Neuron (in vitro differentiated cells): ENCODE measurements around the gene ST8SIA4.
"Not testable (repeated sequence)": the region's sequence is repeated elsewhere in the genome, so short reads cannot be mapped to it uniquely, and the experiment has no call there.

Source experiments
- H2AFZ ChIP-seq: one replicate; pipeline ENCODE4 v1.6.1; 2013; ENCODE audit warnings: low read depth, mild to moderate bottlenecking, inconsistent platforms, low read length, moderate library complexity
- H3K27me3 ChIP-seq: one replicate; pipeline ENCODE4 v1.6.1; 2013; ENCODE audit warnings: low read length; ENCODE audit not compliant: insufficient read depth
- H3K36me3 ChIP-seq: one replicate; pipeline ENCODE4 v1.6.1; 2013; ENCODE audit warnings: low read length; ENCODE audit not compliant: insufficient read depth
- H3K4me1 ChIP-seq: one replicate; pipeline ENCODE4 v1.6.1; 2013; ENCODE audit warnings: low read length; ENCODE audit not compliant: insufficient read depth
- H3K4me3 ChIP-seq: 2 replicates; pipeline ENCODE4 v1.5.1; 2013; ENCODE audit warnings: mild to moderate bottlenecking, low read length, moderate library complexity
- H3K9me3 ChIP-seq: one replicate; pipeline ENCODE4 v1.6.1; 2013; ENCODE audit warnings: low read length

ST8SIA4 gene

GRCh38 chr5:100800562-100800961, 102.5 kb downstream of the ST8SIA4 start:
- Histone ChIP-seq H3K36me3 (no peaks in the 10 kb centered on the region), H3K4me1 (no peaks in the 10 kb centered on the region), H3K9me3 (peaks cover 5% of the 10 kb centered on the region)

GRCh38 chr5:100799166-100799565, 103.9 kb downstream of the ST8SIA4 start:
- peaks cover 5% of the 10 kb centered on the region for H3K9me3 ChIP-seq
- no peaks in the 10 kb centered on the region for H3K36me3 ChIP-seq

More at GRCh38 chr5:100800562-100800961, 102.5 kb downstream of the ST8SIA4 start:
- no peaks in the 10 kb centered on the region for H3K27me3 ChIP-seq
- H3K4me3 ChIP-seq = no peak overlapping the region
- no peak overlapping the region for H2AFZ ChIP-seq

GRCh38 chr5:100797861-100798260, 105.2 kb downstream of the ST8SIA4 start:
- Histone ChIP-seq H3K9me3 (peaks cover 5% of the 10 kb centered on the region), H3K4me1 (no peaks in the 10 kb centered on the region)

More at GRCh38 chr5:100799166-100799565, 103.9 kb downstream of the ST8SIA4 start:
- no peak overlapping the region for H3K4me3 ChIP-seq
- no peaks in the 10 kb centered on the region for H3K27me3 ChIP-seq
- no peaks in the 10 kb centered on the region for H3K4me1 ChIP-seq
- no peak overlapping the region for H2AFZ ChIP-seq

GRCh38 chr5:100796851-100797250, 106.2 kb downstream of the ST8SIA4 start:
- H3K36me3 ChIP-seq = no peaks in the 10 kb centered on the region
- no peaks in the 10 kb centered on the region for H3K27me3 ChIP-seq
- H2AFZ ChIP-seq = no peak overlapping the region
- H3K9me3 ChIP-seq = peaks cover under 1% of the 10 kb centered on the region
- H3K4me3 ChIP-seq = no peak overlapping the region
- H3K4me1 ChIP-seq = no peaks in the 10 kb centered on the region

More at GRCh38 chr5:100797861-100798260, 105.2 kb downstream of the ST8SIA4 start:
- Histone ChIP-seq H3K4me3 (no peak overlapping the region), H3K36me3 (no peaks in the 10 kb centered on the region), H2AFZ (no peak overlapping the region), H3K27me3 (no peaks in the 10 kb centered on the region)

DNA sequence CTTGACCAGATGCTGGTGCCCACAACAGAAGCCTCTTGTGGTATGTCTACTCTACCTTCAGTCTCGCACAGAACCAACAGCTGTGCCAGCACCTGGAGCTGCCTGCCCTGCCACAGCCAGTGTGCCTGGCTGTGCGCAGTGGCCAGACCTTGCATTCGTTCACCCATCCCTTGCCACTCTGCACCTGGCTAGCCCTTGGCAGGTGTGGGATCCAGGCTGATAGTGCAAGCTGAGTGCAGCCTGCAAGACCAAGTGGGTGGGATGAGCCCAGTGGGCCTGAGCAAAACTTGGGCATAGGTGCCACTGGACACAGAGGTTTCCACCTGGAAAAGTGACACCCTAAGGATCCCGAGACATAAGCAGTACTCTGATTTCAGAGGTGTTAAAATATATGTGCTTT, 108.2 kb downstream of the ST8SIA4 start:
- Histone ChIP-seq H2AFZ (no peak overlapping the region), H3K9me3 (no peaks in the 10 kb centered on the region), H3K27me3 (no peaks in the 10 kb centered on the region), H3K36me3 (no peaks in the 10 kb centered on the region), H3K4me1 (peaks cover 18% of the 10 kb centered on the region), H3K4me3 (no peak overlapping the region)

DNA sequence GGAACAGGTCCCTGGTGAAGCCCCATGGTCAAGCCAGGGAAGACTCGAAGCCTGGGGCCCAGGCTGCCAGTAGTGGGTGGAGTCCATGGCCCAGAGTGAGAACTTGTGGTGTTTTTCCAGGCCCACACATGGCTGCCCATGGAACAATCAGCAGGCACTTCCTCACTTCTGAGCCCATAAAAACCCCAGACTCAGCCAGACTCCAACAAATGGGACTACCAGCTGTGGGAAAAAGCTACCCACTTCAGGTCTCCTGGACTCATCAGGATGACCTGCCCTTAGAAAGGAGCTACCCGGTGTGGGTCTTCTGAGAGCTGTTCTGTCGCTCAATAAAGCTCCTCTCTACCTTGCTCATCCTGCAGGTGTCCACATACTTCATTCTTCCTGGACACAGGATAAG, 108.9 kb downstream of the ST8SIA4 start:
- Histone ChIP-seq H3K27me3 (no peaks in the 10 kb centered on the region), H3K9me3 (no peaks in the 10 kb centered on the region), H2AFZ (no peak overlapping the region), H3K4me1 (peaks cover 20% of the 10 kb centered on the region), H3K4me3 (no peak overlapping the region), H3K36me3 (no peaks in the 10 kb centered on the region)

- Histone ChIP-seq H3K27me3 (no peaks in the 10 kb centered on the region), H2AFZ (no peak overlapping the region), H3K9me3 (no peaks in the 10 kb centered on the region), H3K36me3 (no peaks in the 10 kb centered on the region), H3K4me3 (no peak overlapping the region), H3K4me1 (peaks cover 20% of the 10 kb centered on the region)
Observed at GRCh38 chr5:100792781-100793180, 110.3 kb downstream of the ST8SIA4 start.

DNA sequence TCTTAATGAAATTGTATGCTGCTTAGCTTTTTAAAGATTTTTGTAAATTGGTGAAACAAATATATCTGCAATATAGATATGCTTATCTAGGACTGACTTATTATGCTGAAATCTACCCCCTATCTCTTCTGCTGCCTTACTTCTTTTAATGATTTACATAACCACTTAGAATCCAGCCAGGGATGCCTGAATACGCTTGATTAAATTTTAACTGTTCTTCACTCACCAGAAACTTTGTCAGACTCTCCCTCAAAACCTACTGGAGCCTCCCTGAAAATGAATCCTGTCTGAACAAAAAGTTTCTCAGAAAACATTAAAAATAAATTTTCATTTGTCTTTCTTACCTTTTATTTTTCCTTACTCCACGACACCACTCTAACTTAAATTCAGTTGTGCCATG, 111.7 kb downstream of the ST8SIA4 start:
- H3K27me3 ChIP-seq = no peaks in the 10 kb centered on the region
- no peaks in the 10 kb centered on the region for H3K36me3 ChIP-seq
- H2AFZ ChIP-seq = no peak overlapping the region
- H3K4me3 ChIP-seq = no peak overlapping the region
- H3K9me3 ChIP-seq = no peaks in the 10 kb centered on the region
- H3K4me1 ChIP-seq = peaks cover 20% of the 10 kb centered on the region

GRCh38 chr5:100790951-100791350, 112.1 kb downstream of the ST8SIA4 start:
- no peaks in the 10 kb centered on the region for H3K36me3 ChIP-seq
- no peak overlapping the region for H2AFZ ChIP-seq
- H3K4me3 ChIP-seq = no peak overlapping the region
- no peaks in the 10 kb centered on the region for H3K9me3 ChIP-seq
- H3K27me3 ChIP-seq = no peaks in the 10 kb centered on the region
- H3K4me1 ChIP-seq = peaks cover 20% of the 10 kb centered on the region

- peak overlapping the region; percentile 30 for H3K4me3 ChIP-seq
- no peaks in the 10 kb centered on the region for H3K27me3 ChIP-seq
- H3K9me3 ChIP-seq = no peaks in the 10 kb centered on the region
- no peaks in the 10 kb centered on the region for H3K36me3 ChIP-seq
- H3K4me1 ChIP-seq = peaks cover 20% of the 10 kb centered on the region
- no peak overlapping the region for H2AFZ ChIP-seq
Observed at GRCh38 chr5:100790170-100790665, 112.9 kb downstream of the ST8SIA4 start.

- H3K4me1 ChIP-seq = peaks cover 20% of the 10 kb centered on the region
- H3K9me3 ChIP-seq = no peaks in the 10 kb centered on the region
- no peaks in the 10 kb centered on the region for H3K36me3 ChIP-seq
- H2AFZ ChIP-seq = no peak overlapping the region
- no peak overlapping the region for H3K4me3 ChIP-seq
- no peaks in the 10 kb centered on the region for H3K27me3 ChIP-seq
Observed at GRCh38 chr5:100789694-100790093, 113.4 kb downstream of the ST8SIA4 start.

DNA sequence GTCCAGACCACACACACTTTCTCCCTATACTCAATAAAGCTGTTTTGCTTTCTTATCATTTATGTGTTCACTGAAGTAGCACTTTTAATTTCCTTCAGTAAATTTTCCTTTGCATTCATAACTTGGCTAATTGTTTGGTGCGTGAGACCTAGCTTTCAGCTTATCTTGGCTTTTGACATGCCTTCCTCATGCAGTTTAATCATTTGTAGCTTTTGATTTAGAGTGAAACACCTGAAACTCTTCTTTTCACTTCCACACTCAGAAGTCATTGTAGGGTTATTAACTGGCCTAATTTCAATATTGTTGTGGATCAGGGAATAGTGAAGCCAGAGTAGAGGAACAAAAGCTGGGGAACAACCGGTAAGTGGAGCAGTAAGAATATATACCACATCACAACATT, 114.7 kb downstream of the ST8SIA4 start:
- H2AFZ ChIP-seq = no peak overlapping the region
- H3K36me3 ChIP-seq = no peaks in the 10 kb centered on the region
- no peak overlapping the region for H3K4me3 ChIP-seq
- no peaks in the 10 kb centered on the region for H3K27me3 ChIP-seq
- H3K4me1 ChIP-seq = peaks cover 20% of the 10 kb centered on the region
- no peaks in the 10 kb centered on the region for H3K9me3 ChIP-seq

- Histone ChIP-seq H3K4me3 (no peak overlapping the region), H3K27me3 (no peaks in the 10 kb centered on the region), H3K9me3 (no peaks in the 10 kb centered on the region), H3K4me1 (peaks cover 20% of the 10 kb centered on the region), H2AFZ (no peak overlapping the region), H3K36me3 (no peaks in the 10 kb centered on the region)
Observed at GRCh38 chr5:100787648-100788047, 115.4 kb downstream of the ST8SIA4 start.

DNA sequence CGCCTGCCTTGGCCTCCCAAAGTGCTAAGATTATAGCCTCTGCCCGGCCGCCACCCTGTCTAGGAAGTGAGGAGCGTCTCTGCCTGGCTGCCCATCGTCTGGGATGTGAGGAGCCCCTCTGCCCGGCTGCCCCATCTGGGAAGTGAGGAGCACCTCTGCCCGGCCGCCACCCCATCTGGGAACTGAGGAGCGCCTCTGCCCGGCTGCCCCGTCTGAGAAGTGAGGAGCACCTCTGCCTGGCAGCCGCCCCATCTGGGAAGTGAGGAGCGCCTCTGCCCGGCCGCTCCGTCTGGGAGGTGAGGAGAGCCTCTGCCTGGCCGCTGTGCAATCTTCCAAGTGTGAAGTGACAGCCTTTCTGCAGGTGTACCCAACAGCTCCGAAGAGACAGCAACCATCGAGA, 117.5 kb downstream of the ST8SIA4 start:
- H3K36me3 ChIP-seq, H3K4me3 ChIP-seq, H2AFZ ChIP-seq, H3K27me3 ChIP-seq, H3K4me1 ChIP-seq, H3K9me3 ChIP-seq: not testable (repeated sequence)
